HS-27A (cell line): ENCODE results near the gene AKAP5.

Source experiments
- DNase-seq: peaks from one replicate; pipeline ENCODE4 v3.0.0-alpha.2; 2012; ENCODE audit warnings: low read depth, missing footprints

AKAP5 gene

DNA sequence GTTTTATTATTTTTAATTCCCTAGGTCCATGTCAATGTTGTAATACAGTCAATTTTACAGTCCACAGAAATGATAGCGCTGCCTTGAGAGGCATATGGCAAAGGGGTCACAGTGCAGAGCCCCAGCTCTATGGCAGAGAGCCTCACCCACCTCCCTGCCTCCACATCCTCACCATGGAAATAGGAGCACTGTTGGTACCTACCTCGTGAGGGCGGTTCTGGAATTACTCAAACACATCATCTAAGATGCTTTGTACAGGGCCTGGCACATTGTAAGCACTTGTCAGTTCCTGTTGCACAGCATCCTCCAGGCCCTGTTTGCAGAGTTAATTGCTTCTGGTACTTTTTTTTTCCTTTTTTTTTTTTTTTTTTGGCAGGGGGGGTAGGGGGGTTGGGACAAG, 4.1 kb upstream of the AKAP5 start:
- DNase-seq, result no peak

GRCh38 chr14:64463195-64463594, 2.1 kb upstream of the AKAP5 start:
- DNase-seq, result no peak

GRCh38 chr14:64463873-64464272, 1.4 kb upstream of the AKAP5 start:
- DNase-seq, result no peak

DNA sequence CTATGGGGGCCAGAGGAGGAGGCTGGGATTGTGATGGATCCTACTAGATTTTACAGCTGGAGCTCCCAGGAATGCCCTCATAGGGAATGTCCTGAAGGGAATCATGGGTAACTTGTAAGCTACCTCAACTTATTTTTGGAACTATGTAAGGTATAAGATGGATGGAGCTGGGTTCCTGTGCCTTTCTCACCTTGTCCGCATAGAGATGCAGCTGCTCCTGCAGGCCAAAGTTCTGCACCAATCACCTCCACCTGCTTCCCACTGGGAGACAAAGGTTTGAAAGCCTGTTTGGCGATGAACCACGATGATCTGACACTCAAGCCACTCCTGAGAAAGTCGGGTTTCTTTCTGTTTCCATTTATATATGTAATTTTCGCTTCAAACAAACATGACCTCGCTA, 648 bp upstream of the AKAP5 start:
- no peak for DNase-seq

DNA sequence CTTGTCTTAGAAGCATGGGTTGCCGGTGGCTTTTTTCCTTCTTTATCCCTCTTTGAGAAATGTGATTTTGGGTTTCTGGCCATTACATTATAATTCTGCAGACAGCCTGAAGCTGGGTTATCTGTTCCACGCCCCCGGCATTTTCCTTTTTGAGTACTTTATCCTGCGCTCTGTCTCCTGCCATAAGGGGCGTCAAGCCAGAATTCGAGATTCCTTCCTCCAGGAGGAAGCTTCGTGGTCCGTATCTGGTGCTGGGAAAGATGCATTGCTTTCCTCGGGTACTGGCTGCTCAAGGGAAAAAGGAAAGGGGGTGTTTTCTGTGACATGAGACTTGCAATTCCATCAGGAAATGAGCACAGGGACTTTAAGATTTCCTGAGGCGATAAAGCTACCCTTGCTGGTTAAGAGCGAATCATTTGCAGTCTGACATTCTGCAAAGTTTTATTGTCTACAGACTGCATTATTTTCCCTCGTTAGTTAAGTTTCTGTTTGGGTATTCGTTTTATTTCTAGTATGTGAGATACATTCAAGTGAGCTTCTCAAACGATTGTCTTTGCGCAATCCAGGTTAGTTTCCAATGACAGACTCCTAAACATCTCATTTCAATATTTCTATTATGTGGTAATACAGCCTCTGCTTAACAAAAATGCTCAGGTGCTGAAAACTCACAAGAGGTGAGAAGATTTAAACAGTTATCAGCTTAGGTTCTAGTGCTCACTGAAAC, 694 bp downstream of the AKAP5 start:
- no peak for DNase-seq

- DNase-seq, result no peak
Measured at GRCh38 chr14:64467101-64467500, 1.8 kb downstream of the AKAP5 start.

DNA sequence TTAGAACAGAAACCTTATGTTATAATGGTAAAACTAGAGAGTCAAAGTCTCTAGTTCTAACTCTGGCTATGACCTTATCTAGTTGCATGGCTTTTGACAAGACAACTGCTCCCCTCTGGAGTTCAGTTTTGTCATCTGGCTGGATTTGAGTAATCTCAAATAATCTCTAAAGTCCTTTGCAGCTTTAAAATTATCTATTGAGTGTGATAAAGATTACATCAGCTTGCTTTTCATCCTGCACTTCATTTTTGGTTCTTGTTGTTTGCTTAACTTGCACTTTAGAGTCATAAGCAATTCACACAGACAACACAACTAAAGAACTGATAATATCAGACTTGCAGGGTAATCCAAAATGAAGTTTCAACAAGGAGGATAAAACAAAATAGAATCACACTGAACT, 2.3 kb downstream of the AKAP5 start:
- no peak for DNase-seq

DNA sequence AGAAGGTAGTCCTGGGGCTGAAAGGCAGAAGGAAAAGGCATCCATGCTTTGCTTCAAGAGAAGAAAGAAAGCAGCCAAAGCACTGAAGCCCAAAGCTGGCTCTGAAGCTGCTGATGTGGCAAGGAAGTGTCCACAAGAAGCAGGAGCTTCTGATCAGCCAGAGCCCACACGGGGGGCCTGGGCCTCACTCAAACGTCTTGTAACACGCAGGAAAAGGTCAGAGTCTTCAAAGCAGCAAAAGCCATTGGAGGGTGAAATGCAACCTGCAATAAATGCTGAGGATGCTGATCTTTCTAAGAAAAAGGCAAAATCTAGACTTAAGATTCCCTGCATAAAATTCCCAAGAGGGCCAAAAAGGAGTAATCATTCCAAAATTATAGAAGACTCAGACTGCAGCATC, 3.2 kb downstream of the AKAP5 start:
- DNase-seq, result no peak

DNA sequence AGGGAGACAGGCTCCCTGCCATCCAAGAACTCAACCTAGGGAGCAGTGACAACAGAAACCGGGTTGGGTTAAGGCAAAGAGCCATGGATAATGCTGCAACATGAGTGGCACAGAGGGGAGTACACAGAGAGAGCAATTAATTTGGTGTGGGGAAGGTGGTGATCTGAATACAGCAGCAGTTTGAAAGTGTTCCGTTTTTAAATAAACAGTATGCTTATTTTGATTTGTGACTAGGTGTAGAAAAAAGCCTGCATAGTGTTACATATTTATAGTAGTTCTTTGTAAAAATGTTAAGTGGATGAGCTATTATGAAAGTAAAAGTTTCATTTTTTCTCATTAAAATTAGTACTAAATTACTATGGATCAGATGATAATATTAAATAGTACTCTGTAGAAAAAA, 8.7 kb downstream of the AKAP5 start:
- no peak for DNase-seq

DNA sequence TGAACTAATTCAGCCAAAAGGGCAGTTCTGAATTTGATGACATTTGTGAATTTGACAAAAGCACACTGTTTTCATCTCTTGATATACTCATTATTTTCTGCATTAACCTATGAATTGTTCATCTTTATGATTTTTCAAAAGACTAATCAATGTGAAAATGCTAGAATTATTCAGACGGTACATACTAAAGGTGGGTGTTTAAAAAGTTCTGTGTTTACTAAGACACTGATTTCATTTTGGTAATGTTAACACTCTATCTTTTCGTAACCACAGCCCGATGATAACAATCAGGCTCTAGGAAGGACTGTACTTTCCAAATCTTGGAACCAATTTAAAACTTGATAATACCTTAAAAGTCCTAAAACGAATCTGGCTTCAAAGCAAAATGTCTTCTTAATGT, 9.4 kb downstream of the AKAP5 start:
- no peak for DNase-seq

DNA sequence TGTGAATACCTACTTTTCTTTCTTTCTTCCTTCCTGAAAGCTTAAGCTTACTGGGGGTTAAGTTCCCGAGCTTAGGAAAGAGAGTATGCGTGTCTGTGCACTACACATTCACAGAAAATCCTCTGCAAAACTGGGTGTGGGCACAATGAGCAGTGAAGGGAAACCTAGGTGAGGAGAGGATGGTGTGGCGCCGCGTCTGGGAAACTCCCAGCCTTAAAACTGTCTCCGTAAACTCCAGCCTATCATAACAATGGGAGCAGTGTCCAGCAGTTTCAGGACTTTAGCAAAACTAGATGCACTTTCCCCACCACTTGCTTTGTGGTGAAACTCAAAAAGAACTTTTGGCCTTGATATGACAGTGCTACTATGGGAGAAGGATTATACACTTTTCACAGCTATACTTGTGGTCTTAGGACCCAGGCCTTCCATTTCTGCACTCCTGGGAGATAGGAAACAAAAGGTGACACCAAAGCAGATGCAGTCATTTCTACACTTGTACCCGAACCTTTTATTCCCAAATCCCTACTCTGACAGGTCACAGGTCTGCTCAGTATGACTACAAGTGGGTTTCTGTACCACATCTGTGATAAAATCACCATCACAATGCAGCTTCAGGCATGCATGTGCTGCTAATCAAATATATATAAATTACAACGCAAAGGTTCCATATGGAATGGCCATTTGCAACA, 10.4 kb downstream of the AKAP5 start:
- no peak for DNase-seq

GRCh38 chr14:64476438-64476837, 11.1 kb downstream of the AKAP5 start:
- no peak for DNase-seq

DNA sequence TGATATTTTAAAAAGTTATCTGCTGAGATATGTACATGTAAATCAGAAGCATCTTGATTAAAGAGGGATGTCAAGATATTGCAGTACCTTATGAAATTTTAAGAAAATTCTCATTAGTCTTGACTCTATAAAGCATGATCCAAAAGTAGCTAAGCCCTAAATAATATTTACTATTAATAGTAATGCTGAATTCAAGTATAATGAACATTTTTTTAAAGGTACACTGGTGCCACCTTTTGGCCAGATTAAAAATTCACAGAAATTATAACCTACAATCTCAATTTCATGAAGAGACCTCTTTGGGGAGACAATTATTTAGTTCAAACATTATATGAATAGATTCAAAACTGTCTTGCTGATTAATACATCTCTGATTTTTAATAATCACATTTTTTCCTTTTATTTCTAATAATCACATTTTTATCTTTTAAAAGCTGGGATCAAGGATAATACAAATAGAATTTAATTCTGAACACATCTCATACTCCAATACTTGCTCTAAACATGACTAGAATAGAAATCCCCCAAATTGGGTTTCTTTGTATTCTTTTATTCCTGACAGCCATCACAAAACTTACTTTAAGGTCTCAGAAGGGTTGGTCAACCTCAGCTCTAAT, 13.4 kb downstream of the AKAP5 start:
- DNase-seq, result no peak

- DNase-seq, result no peak
Measured at GRCh38 chr14:64488590-64489099, 23.3 kb downstream of the AKAP5 start.

- no peak for DNase-seq
Measured at GRCh38 chr14:64491637-64492036, 26.3 kb downstream of the AKAP5 start.

DNA sequence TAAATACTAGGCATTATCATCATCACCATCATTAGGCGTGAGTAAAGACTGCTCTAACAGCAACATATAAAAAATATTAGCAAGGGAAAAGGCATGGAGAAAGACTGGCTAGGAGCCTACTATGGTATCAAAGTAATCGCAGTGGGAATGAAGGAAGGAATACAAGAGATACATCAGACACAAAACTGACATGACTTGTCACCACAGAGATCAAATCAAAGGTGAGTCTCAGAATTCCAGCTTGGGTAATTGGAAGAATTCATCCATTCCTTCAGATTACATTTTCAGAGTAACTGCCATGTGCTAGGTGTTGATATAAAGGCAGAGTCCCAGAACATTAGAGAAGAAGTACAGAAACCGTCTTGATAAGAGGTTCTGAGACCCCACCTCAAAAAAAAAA, 28.2 kb downstream of the AKAP5 start:
- no peak for DNase-seq

DNA sequence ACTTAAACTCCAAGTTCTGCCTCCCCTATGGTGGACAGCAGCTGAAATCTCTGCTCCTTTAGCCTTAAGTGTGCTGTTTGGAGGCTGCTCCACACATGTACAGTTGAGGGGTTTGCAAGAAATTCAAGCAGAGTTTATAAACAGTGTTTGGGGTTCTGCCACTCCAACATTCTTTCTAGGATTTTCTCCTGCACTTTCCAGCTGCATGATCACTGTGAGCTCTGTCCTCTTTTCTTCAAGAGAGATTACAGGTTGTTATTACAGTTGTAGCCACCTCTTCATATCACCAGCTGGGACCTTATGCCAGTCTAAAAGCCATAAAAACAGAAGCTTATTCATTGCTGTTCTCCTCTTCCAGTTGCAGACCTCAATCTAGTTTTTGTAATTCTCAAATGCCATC, 30.0 kb downstream of the AKAP5 start:
- no peak for DNase-seq

DNA sequence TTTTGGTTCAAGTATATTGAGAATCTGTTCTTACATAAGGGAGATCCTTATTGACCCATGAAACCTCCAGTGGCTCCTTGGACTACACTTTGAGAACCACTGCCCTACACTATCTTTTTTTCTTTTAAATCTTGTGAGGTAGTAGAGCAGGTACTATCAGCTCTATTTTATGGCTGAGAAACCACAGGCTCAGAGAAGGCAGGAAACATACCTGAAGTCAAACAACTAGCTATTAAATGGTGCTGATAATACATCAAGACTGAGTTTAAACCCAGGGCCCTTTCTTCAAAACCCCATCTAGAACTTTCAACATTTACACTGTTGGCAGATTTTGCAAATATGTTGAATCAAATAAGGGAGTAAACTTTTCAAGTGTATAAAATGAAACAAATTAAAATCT, 31.5 kb downstream of the AKAP5 start:
- DNase-seq, result no peak

GRCh38 chr14:64500088-64500487, 34.8 kb downstream of the AKAP5 start:
- DNase-seq, result no peak

- no peak for DNase-seq
Measured at GRCh38 chr14:64501411-64502171, 36.3 kb downstream of the AKAP5 start.

- DNase-seq, result no peak
Measured at GRCh38 chr14:64502456-64502855, 37.2 kb downstream of the AKAP5 start.

DNA sequence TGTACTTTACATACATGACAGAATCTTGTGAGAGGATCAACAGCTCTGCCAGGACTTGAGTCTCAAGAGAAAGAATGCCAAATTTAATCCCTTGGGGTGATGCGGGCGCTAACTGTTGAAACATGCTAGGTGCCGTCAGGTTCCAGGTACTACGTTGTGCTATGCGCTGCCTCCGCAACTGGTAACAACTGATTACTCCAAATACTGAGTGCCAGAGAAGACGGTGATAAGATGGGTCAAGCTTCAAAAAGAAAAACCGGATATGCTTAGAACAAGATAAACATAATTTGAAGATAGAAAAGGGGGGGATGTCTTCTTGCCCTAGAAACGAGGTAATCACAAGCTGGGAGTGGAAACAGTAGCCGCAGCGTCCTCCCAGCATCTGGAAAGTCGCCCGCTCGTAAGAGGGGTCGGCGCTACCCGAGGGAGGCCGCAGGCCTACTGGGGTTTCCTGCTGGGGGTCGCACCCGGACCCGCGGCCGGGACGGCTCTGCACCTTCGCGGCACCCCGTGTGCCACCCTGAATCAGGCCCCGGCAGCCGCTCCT, 37.7 kb downstream of the AKAP5 start:
- no peak for DNase-seq
